GM12878 (cell line): Measurements from ENCODE around the gene DRAP1.

Experiments
- FOXM1 ChIP-seq: IDR thresholded peaks from 2 replicates; pipeline ENCODE4 v1.6.1; 2012; ENCODE audit warnings: low read depth, mild to moderate bottlenecking, inconsistent platforms, low read length, moderate library complexity
- MYC ChIP-seq: IDR thresholded peaks from 2 replicates; pipeline ENCODE4 v1.6.1; 2011; ENCODE audit warnings: mild to moderate bottlenecking, low read length, moderate library complexity, inconsistent platforms; ENCODE audit not compliant: insufficient read depth, insufficient replicate concordance, insufficient read length, severe bottlenecking
- TF ChIP-seq, protein P1 (sequence below), 3 experiments: IDR thresholded peaks in 2 of 3; conservative IDR thresholded peaks in 1 of 3; 2 replicates each; pipeline ENCODE4 v1.5.1; 2011; ENCODE audit warnings: low read depth in 3 of 3, low read length in 3 of 3, mild to moderate bottlenecking in 3 of 3, control low read depth in 2 of 3, moderate library complexity in 2 of 3, inconsistent platforms in 1 of 3, mixed read lengths in 1 of 3; ENCODE audit not compliant: control insufficient read depth in 2 of 3, insufficient read depth in 1 of 3; ENCODE audit errors: extremely low read depth in 1 of 3

DNA sequence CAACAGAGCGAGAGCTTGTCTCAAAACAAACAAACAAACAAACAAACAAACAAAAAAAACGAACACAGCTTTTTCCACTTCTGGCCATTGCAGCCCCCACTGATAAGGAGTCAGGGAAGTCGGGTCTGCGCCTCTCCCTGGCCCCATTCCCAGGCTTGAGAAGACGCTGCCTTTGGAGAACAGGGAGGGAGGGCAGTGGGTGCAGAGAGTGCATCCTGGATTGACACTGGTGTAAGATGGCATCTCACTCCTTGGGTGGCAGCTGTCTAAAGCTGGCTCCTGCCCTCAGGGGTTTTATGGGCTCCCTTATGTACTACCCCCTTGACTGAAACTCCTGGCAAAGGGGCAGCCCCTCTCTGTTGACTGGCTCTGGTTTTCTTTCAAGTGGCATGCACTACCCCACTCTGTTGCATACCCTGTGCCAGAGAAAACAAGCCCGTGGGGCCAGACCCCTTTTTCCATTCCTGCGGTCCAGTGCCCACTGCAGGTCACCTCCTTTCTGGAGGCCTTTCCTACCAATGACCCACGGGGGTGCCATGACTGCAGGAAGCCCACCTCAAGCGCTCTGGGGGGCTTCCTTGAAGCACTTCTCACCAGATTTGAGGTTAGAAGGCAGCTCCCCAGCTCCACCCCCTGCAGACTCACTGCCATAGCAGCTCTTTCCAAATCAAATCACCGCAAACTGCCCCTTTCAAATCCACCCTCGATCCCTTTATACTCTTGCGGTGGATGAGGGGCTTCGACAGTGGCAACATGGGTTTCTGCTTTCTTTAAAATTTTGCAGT lies 12.7 kb downstream of the DRAP1 start:
- TF ChIP-seq, protein P1, sequence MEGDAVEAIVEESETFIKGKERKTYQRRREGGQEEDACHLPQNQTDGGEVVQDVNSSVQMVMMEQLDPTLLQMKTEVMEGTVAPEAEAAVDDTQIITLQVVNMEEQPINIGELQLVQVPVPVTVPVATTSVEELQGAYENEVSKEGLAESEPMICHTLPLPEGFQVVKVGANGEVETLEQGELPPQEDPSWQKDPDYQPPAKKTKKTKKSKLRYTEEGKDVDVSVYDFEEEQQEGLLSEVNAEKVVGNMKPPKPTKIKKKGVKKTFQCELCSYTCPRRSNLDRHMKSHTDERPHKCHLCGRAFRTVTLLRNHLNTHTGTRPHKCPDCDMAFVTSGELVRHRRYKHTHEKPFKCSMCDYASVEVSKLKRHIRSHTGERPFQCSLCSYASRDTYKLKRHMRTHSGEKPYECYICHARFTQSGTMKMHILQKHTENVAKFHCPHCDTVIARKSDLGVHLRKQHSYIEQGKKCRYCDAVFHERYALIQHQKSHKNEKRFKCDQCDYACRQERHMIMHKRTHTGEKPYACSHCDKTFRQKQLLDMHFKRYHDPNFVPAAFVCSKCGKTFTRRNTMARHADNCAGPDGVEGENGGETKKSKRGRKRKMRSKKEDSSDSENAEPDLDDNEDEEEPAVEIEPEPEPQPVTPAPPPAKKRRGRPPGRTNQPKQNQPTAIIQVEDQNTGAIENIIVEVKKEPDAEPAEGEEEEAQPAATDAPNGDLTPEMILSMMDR (IDR thresholded peaks at IDR 0.05 in 2 of 3, conservative IDR thresholded peaks at IDR 0.05 in 1 of 3; ENCODE audit: control insufficient read depth in 2 of 3, extremely low read depth in 1 of 3, insufficient read depth in 1 of 3, low read depth in 3 of 3, low read length in 3 of 3): 0 out of 6 replicates have a peak, but pooled peaks of 1 of the 3 experiments have one; percentile 4
- TF ChIP-seq MYC: no peak
- no peak for TF ChIP-seq FOXM1
